C4-2B (cell line): ENCODE measurements around the gene GRIA4.

Experiments used
- H3K27ac ChIP-seq: fragments of 450-650 bp; 2 replicates; pipeline ENCODE4 v1.5.1; 2017
- CTCF ChIP-seq: fragments of 450-650 bp; conservative IDR thresholded peaks from 2 replicates; pipeline ENCODE4 v1.5.1; 2017; ENCODE audit warnings: mild to moderate bottlenecking
- ZFX ChIP-seq: fragments of 450-650 bp; IDR thresholded peaks from 2 replicates; pipeline ENCODE4 v1.6.1; 2017

The GRIA4 gene

GRCh38 chr11:105829084-105829483 is 219.2 kb downstream of the GRIA4 start:
- H3K27ac ChIP-seq = no peak overlapping the region
- no peak for TF ChIP-seq ZFX
- TF ChIP-seq CTCF = no peak

GRCh38 chr11:105834461-105834860 is 224.6 kb downstream of the GRIA4 start:
- no peak for TF ChIP-seq ZFX
- no peak overlapping the region for H3K27ac ChIP-seq

GRCh38 chr11:105838668-105839384 is 229.0 kb downstream of the GRIA4 start:
- H3K27ac ChIP-seq = no peak overlapping the region
- no peak for TF ChIP-seq ZFX
- no peak for TF ChIP-seq CTCF

GRCh38 chr11:105840391-105840790 is 230.5 kb downstream of the GRIA4 start:
- no peak overlapping the region for H3K27ac ChIP-seq
- TF ChIP-seq ZFX = no peak
- no peak for TF ChIP-seq CTCF

GRCh38 chr11:105852403-105852802 is 242.5 kb downstream of the GRIA4 start:
- TF ChIP-seq CTCF (no peak), ZFX (no peak)
- no peak overlapping the region for H3K27ac ChIP-seq

- no peak overlapping the region for H3K27ac ChIP-seq
- TF ChIP-seq ZFX = no peak
- no peak for TF ChIP-seq CTCF
Measured at GRCh38 chr11:105854269-105854668, 244.4 kb downstream of the GRIA4 start.

GRCh38 chr11:105856954-105857353 is 247.1 kb downstream of the GRIA4 start:
- H3K27ac ChIP-seq = no peak overlapping the region
- TF ChIP-seq CTCF (no peak), ZFX (no peak)

GRCh38 chr11:105857728-105858127 is 247.9 kb downstream of the GRIA4 start:
- TF ChIP-seq ZFX (no peak), CTCF (no peak)
- no peak overlapping the region for H3K27ac ChIP-seq
